BLaER1 treated with 17β-estradiol and CSF1 and Interleukin-3, amounts not matched to agents 10 nM and 100 nM (cell line): ENCODE measurements around the gene PCDH9.

Experiments used
- H3K27ac ChIP-seq, 11 experiments: shearing (Covaris generic); formaldehyde crosslinking; 2 replicates each; pipeline ENCODE4 v1.8.1; 2022
- H3K27me3 ChIP-seq, 11 experiments: shearing (Covaris generic); formaldehyde crosslinking; 2 replicates each; pipeline ENCODE4 v1.8.1; 2022
- H3K36me3 ChIP-seq, 11 experiments: shearing (Covaris generic); formaldehyde crosslinking; 2 replicates each; pipeline ENCODE4 v1.8.1; 2022
- H3K4me1 ChIP-seq, 10 experiments: shearing (Covaris generic); formaldehyde crosslinking; 2 replicates each; pipeline ENCODE4 v1.8.1; 2022
- H3K4me2 ChIP-seq, 11 experiments: shearing (Covaris generic); formaldehyde crosslinking; 2 replicates each; pipeline ENCODE4 v1.8.1; 2022
- H3K4me3 ChIP-seq, 10 experiments: shearing (Covaris generic); formaldehyde crosslinking; 2 replicates each; pipeline ENCODE4 v1.8.1; 2022
- H3K9ac ChIP-seq, 11 experiments: shearing (Covaris generic); formaldehyde crosslinking; 2 replicates each; pipeline ENCODE4 v1.8.1; 2022
- H3K9me3 ChIP-seq, 11 experiments: shearing (Covaris generic); formaldehyde crosslinking; replicated peaks in 1 of 11; 2 replicates each; pipeline ENCODE4 v1.8.1; 2022
- H4K20me1 ChIP-seq, 11 experiments: shearing (Covaris generic); formaldehyde crosslinking; 2 replicates each; pipeline ENCODE4 v1.8.1; 2022
- Cebpa-rat ChIP-seq, 11 experiments: shearing (Covaris generic); IDR thresholded peaks; 2 replicates each; pipeline ENCODE4 v1.8.1; 2022

The PCDH9 gene

GRCh38 chr13:66940113-66940512 is 290.0 kb downstream of the PCDH9 start:
- Histone ChIP-seq H3K9me3 (peaks cover 0 to 29% (median 8%) of the 10 kb centered on the region in 11 experiments; a peak in 10 of 22 replicates), H3K4me2 (no peak overlapping the region), H3K27me3 (no peaks in the 10 kb centered on the region), H3K27ac (no peak overlapping the region), H3K9ac (no peak overlapping the region), H3K4me3 (no peak overlapping the region), H3K36me3 (no peaks in the 10 kb centered on the region), H3K4me1 (peaks cover 0 to 24% (median 12%) of the 10 kb centered on the region in 10 experiments; a peak in 15 of 20 replicates), H4K20me1 (no peaks in the 10 kb centered on the region)
- no peak for TF ChIP-seq Cebpa-rat (IDR thresholded peaks at IDR 0.05)

DNA sequence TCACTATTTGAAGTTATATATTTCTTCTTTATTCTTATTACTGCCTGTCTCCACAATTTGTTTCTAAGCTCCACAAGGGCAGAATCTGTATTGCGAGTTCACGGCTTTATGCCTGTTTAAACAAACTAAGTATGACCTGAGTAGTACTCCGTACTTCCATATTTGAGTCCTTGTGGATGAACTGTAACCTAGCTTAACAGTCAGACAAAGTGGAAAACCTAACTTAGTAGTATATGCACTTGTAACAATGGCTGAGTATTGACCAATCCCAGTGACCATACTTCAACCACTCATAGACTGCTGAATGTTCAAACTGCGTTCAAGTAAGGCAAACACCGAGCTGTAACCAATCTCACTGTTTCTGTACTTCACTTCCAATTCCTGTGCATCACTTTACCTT is 292.7 kb downstream of the PCDH9 start:
- H4K20me1 ChIP-seq, result no peaks in the 10 kb centered on the region
- no peaks in the 10 kb centered on the region for H3K27me3 ChIP-seq
- H3K36me3 ChIP-seq, result no peaks in the 10 kb centered on the region
- no peak overlapping the region for H3K4me3 ChIP-seq
- no peaks in the 10 kb centered on the region for H3K4me1 ChIP-seq
- H3K27ac ChIP-seq, result no peak overlapping the region
- peaks cover 0 to 33% (median 13%) of the 10 kb centered on the region in 11 experiments; a peak in 12 of 22 replicates for H3K9me3 ChIP-seq
- no peak for TF ChIP-seq Cebpa-rat (IDR thresholded peaks at IDR 0.05)
- no peak overlapping the region for H3K9ac ChIP-seq
- no peak overlapping the region for H3K4me2 ChIP-seq

DNA sequence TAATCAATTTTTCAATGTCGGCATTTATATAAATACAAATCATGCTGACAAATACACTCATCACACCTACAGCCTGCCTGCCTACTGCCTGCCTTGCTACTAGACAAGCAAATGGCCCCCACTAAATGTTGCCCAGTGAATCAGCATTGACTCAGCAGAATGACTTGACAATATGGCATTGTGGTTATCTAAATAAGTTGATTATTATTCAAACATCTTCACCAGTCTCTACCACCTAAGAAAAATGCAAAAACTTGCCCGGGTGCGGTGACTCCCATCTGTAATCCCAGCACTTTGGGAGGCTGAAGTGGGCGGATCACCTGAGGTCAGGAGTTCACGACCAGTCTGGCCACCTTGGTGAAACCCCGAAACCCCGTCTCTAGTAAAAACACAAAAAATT is 296.1 kb downstream of the PCDH9 start:
- Histone ChIP-seq H3K9ac (no peak overlapping the region), H3K27ac (no peak overlapping the region)

GRCh38 chr13:66933527-66933926 is 296.6 kb downstream of the PCDH9 start:
- Histone ChIP-seq H4K20me1 (no peaks in the 10 kb centered on the region), H3K9ac (no peak overlapping the region), H3K27me3 (no peaks in the 10 kb centered on the region), H3K4me3 (no peak overlapping the region), H3K27ac (no peak overlapping the region), H3K4me1 (no peaks in the 10 kb centered on the region), H3K36me3 (no peaks in the 10 kb centered on the region), H3K9me3 (peaks cover 0 to 19% (median 5%) of the 10 kb centered on the region in 11 experiments; a peak in 9 of 22 replicates), H3K4me2 (no peak overlapping the region)
- no peak for TF ChIP-seq Cebpa-rat (IDR thresholded peaks at IDR 0.05)

More for the DNA sequence above, 296.1 kb downstream of the PCDH9 start:
- no peaks in the 10 kb centered on the region for H4K20me1 ChIP-seq
- H3K4me3 ChIP-seq, result no peak overlapping the region
- no peaks in the 10 kb centered on the region for H3K4me1 ChIP-seq
- no peaks in the 10 kb centered on the region for H3K36me3 ChIP-seq
- peaks cover 0 to 19% (median 5%) of the 10 kb centered on the region in 11 experiments; a peak in 9 of 22 replicates for H3K9me3 ChIP-seq
- H3K27me3 ChIP-seq, result no peaks in the 10 kb centered on the region
- no peak for TF ChIP-seq Cebpa-rat (IDR thresholded peaks at IDR 0.05)
- no peak overlapping the region for H3K4me2 ChIP-seq

DNA sequence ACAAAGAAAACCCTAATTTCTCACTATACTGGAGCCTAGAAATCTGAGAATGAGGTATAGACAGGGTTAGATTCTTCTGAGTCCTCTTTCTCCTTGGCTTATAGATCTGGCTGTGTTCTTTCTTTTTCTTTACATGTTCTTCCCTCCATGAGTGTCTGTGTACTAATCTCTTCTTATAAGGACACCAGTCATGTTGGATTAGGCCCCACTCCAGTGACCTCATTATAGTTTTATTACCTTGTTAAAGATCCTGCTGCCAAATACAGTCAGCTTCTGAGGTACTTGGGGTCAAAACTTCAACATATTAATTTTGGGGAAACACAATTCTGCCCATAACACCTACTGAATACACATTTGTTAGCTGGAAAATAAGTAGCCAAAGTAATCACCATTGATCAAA is 302.6 kb downstream of the PCDH9 start:
- TF ChIP-seq Cebpa-rat (IDR thresholded peaks at IDR 0.05), result no peak
- Histone ChIP-seq H3K4me2 (no peak overlapping the region), H3K36me3 (no peaks in the 10 kb centered on the region), H3K9ac (no peak overlapping the region), H3K4me3 (no peak overlapping the region), H3K27me3 (no peaks in the 10 kb centered on the region), H4K20me1 (no peaks in the 10 kb centered on the region), H3K27ac (no peak overlapping the region), H3K9me3 (no peaks in the 10 kb centered on the region), H3K4me1 (no peaks in the 10 kb centered on the region)

GRCh38 chr13:66926851-66927524 is 303.1 kb downstream of the PCDH9 start:
- no peak for TF ChIP-seq Cebpa-rat (IDR thresholded peaks at IDR 0.05)
- H3K4me1 ChIP-seq, result no peaks in the 10 kb centered on the region
- H4K20me1 ChIP-seq, result no peaks in the 10 kb centered on the region
- H3K36me3 ChIP-seq, result no peaks in the 10 kb centered on the region
- H3K4me2 ChIP-seq, result no peak overlapping the region
- no peak overlapping the region for H3K27ac ChIP-seq
- H3K9ac ChIP-seq, result no peak overlapping the region
- no peaks in the 10 kb centered on the region for H3K9me3 ChIP-seq
- H3K27me3 ChIP-seq, result no peaks in the 10 kb centered on the region
- no peak overlapping the region for H3K4me3 ChIP-seq

GRCh38 chr13:66926200-66926850 is 303.8 kb downstream of the PCDH9 start:
- no peak overlapping the region for H3K4me2 ChIP-seq
- no peak for TF ChIP-seq Cebpa-rat (IDR thresholded peaks at IDR 0.05)
- H3K27me3 ChIP-seq, result no peaks in the 10 kb centered on the region
- no peaks in the 10 kb centered on the region for H3K36me3 ChIP-seq
- no peak overlapping the region for H3K9ac ChIP-seq
- no peaks in the 10 kb centered on the region for H3K4me1 ChIP-seq
- H3K27ac ChIP-seq, result no peak overlapping the region
- H3K9me3 ChIP-seq, result no peaks in the 10 kb centered on the region
- no peak overlapping the region for H3K4me3 ChIP-seq
- H4K20me1 ChIP-seq, result no peaks in the 10 kb centered on the region

- Histone ChIP-seq H4K20me1 (no peaks in the 10 kb centered on the region), H3K4me3 (no peak overlapping the region), H3K4me1 (no peaks in the 10 kb centered on the region), H3K27me3 (no peaks in the 10 kb centered on the region), H3K9ac (no peak overlapping the region), H3K27ac (no peak overlapping the region), H3K4me2 (no peak overlapping the region), H3K9me3 (peaks cover 0 to 3% (median 0%) of the 10 kb centered on the region in 11 experiments; a peak in 1 of 22 replicates), H3K36me3 (no peaks in the 10 kb centered on the region)
- TF ChIP-seq Cebpa-rat (IDR thresholded peaks at IDR 0.05), result no peak
These were observed 307.7 kb downstream of the PCDH9 start for GRCh38 chr13:66922444-66922843.

DNA sequence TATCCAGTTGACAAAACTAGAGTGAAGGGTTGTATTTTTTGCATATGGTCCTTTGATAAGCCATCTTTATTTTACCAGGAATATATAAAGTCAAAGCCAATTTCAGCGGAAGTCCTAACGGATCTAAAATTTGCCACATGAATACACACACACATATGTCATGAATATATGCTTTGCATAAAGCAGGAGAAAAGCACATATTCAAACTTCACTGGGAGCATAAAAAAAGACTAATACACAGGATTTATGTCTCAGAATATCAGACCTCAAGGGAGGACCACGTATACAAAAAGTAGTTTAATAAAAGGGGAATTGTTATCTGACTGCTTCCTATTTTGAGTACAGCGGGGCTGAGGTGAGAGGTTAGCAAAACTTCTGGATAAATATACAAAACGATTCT is 308.7 kb downstream of the PCDH9 start:
- H4K20me1 ChIP-seq, result no peaks in the 10 kb centered on the region
- TF ChIP-seq Cebpa-rat (IDR thresholded peaks at IDR 0.05), result no peak

More for the DNA sequence above, 308.7 kb downstream of the PCDH9 start:
- no peak overlapping the region for H3K4me3 ChIP-seq
- no peak overlapping the region for H3K9ac ChIP-seq
- no peak overlapping the region for H3K27ac ChIP-seq
- no peaks in the 10 kb centered on the region for H3K4me1 ChIP-seq
- H3K27me3 ChIP-seq, result no peaks in the 10 kb centered on the region
- H3K9me3 ChIP-seq, result peaks cover 0 to 3% (median 0%) of the 10 kb centered on the region in 11 experiments; a peak in 1 of 22 replicates
- no peaks in the 10 kb centered on the region for H3K36me3 ChIP-seq
- no peak overlapping the region for H3K4me2 ChIP-seq
